Kidney epithelial cell (primary cell): Measurements from ENCODE around the gene FOXP1. TPM values are rescaled to one million over a fixed set of nuclear protein-coding genes. Genes with fewer than 3 reads are reported as not detected.

Experiments used
- DNase-seq: peaks from one replicate; pipeline ENCODE4 v3.0.0-alpha.2; 2010; ENCODE audit warnings: low read depth
- H3K27me3 ChIP-seq: 2 replicates; pipeline ENCODE4 v1.6.0; 2011; ENCODE audit warnings: low read length; ENCODE audit not compliant: control insufficient read depth, insufficient read depth
- H3K36me3 ChIP-seq: 2 replicates; pipeline ENCODE4 v1.5.1; 2011; ENCODE audit warnings: low read length; ENCODE audit not compliant: control insufficient read depth, insufficient read depth
- H3K4me3 ChIP-seq: 2 replicates; pipeline ENCODE4 v1.5.1; 2011; ENCODE audit warnings: low read depth, mild to moderate bottlenecking, control low read depth, low read length
- CTCF ChIP-seq: IDR thresholded peaks from 2 replicates; pipeline ENCODE4 v1.5.1; 2011; ENCODE audit warnings: mild to moderate bottlenecking, moderate library complexity, low read length, control low read depth, inconsistent platforms; ENCODE audit not compliant: insufficient read depth, poor library complexity, severe bottlenecking
- total RNA-seq: library from RNA; depleted of rRNA; stranded (reverse); fragments of >200 nt; gene quantifications from 2 replicates; pipeline ENCODE4 v1.2.3, GENCODE V29; 2015

FOXP1 gene
- total RNA-seq, 1 donor from 2014 or later: 75.0 TPM

GRCh38 chr3:71582036-71582611 lies 1.4 kb downstream of the FOXP1 start:
- DNase-seq: no peak
- Histone ChIP-seq H3K36me3 (no peaks in the 10 kb centered on the region), H3K4me3 (peak overlapping the region; percentile 61), H3K27me3 (no peaks in the 10 kb centered on the region)
- TF ChIP-seq CTCF: no peak

GRCh38 chr3:71581457-71582035 lies 2.0 kb downstream of the FOXP1 start:
- TF ChIP-seq CTCF: no peak
- H3K36me3 ChIP-seq: no peaks in the 10 kb centered on the region
- no peaks in the 10 kb centered on the region for H3K27me3 ChIP-seq
- peak overlapping the region; percentile 61 for H3K4me3 ChIP-seq
- no peak for DNase-seq

GRCh38 chr3:71580636-71581456 lies 2.7 kb downstream of the FOXP1 start:
- TF ChIP-seq CTCF: no peak
- peak overlapping the region; percentile 61 for H3K4me3 ChIP-seq
- no peak for DNase-seq
- H3K36me3 ChIP-seq: no peaks in the 10 kb centered on the region
- H3K27me3 ChIP-seq: no peaks in the 10 kb centered on the region

GRCh38 chr3:71579935-71580406 lies 3.6 kb downstream of the FOXP1 start:
- TF ChIP-seq CTCF: no peak
- no peak for DNase-seq
- H3K4me3 ChIP-seq: peak overlapping the region; percentile 61

GRCh38 chr3:71579326-71579934 lies 4.1 kb downstream of the FOXP1 start:
- Histone ChIP-seq H3K27me3 (no peaks in the 10 kb centered on the region), H3K36me3 (no peaks in the 10 kb centered on the region), H3K4me3 (peak overlapping the region; percentile 19)
- no peak for DNase-seq
- TF ChIP-seq CTCF: no peak

More at GRCh38 chr3:71579935-71580406, 3.6 kb downstream of the FOXP1 start:
- Histone ChIP-seq H3K27me3 (no peaks in the 10 kb centered on the region), H3K36me3 (no peaks in the 10 kb centered on the region)
